Measurements from ENCODE around the gene BBS5.
A peak's percentile ranks its signal among the peaks of the same experiment; 100 is the strongest.
"Not testable (repeated sequence)": the region's sequence is repeated elsewhere in the genome, so short reads cannot be mapped to it uniquely, and the experiment has no call there.

BBS5 gene

DNA sequence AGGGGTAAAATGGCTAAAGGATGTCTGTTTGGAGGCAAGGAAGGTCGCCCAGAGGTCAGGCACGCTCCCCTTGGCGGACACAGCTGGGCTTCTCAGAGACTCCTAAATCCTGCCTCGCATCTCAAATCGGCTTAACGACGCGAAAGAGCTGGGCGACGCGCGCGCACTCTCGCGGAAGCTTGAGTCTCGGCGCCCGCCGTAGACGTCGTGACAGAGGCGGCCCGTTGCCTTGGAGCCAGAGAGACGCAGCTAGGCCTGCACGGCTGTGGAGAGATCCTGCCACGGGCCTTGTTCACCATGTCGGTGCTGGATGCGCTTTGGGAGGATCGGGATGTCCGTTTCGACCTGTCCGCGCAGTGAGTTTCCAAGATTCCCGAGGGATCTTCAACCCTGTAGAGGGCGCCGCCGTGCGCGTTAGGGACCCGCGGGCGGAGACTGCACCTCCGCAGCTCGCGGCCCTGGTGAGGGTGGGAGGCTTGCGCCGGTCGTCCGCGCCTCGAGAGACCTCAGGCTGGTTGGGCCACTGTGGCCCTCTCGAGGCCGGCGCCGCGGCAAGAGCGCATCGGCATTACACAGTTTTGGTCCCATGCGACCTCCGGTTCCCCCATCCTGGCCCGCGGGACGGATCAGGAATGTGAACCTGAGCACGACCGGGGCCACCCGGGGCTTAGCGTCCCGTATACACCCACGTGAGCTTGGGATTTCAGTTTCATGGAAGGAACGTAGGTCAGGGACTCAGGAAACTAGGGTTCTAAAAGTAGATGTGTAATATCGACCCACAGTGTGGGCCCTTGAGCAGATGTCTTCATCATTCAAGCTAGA, at the start of gene BBS5:
Gene BBS5, plus strand, starts transcription at position 238 of the 822 bp plus-strand sequence. Its CDS starts 60 bp downstream, at position 298.
- peak within 1 kb of the TSS; percentile 89 for H3K9ac ChIP-seq (ENCODE audit: low read depth, low read length)
- no peaks in the 10 kb centered on the region for H3K36me3 ChIP-seq (ENCODE audit: insufficient read depth, low read length)
- H3K9me3 ChIP-seq (ENCODE audit: control insufficient read depth, insufficient read depth, low read length), result no peaks in the 10 kb centered on the region
- H3K4me1 ChIP-seq (ENCODE audit: insufficient read depth, low read length), result 0 out of 2 replicates have a peak, but pooled peaks cover 3% of the 10 kb centered on the region

DNA sequence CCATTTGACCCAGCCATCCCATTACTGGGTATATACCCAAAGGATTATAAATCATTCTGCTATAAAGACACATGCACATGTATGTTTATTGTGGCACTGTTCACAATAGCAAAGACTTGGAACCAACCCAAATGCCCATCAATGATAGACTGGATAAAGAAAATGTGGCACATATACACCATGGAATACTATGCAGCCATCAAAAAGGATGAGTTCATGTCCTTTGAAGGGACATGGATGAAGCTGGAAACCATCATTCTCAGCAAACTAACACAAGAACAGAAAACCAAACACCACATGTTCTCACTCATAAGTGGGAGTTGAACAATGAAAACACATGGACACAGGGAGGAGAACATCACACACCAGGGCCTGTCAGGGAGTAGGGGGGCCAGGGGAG, 47.5 kb upstream of the BBS5 start:
- not testable (repeated sequence) for H3K36me3 ChIP-seq (ENCODE audit: insufficient read depth, low read length)

DNA sequence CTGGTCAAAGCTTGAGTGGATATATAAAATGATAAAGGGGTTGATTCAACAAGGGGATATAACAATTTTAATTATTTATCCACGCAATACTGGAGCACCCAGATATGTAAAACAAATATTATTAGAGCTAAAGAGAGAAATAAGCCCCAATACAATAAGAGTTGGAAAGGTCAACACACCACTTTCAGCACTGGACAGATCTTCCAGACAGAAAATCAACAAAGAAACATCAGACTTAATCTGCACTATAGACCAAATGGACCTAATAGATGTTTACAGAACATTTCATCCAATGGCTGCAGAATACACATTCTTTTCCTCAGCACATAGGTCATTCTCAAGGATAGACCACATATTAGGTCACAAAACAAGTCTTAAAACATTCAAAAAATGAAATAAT, 45.1 kb upstream of the BBS5 start:
- not testable (repeated sequence) for H3K36me3 ChIP-seq (ENCODE audit: insufficient read depth, low read length); H3K9ac ChIP-seq (ENCODE audit: low read depth, low read length); H3K4me1 ChIP-seq (ENCODE audit: insufficient read depth, low read length); H3K9me3 ChIP-seq (ENCODE audit: control insufficient read depth, insufficient read depth, low read length)

More for the DNA sequence above, 47.5 kb upstream of the BBS5 start:
- not testable (repeated sequence) for H3K4me1 ChIP-seq (ENCODE audit: insufficient read depth, low read length); H3K9me3 ChIP-seq (ENCODE audit: control insufficient read depth, insufficient read depth, low read length); H3K9ac ChIP-seq (ENCODE audit: low read depth, low read length)

DNA sequence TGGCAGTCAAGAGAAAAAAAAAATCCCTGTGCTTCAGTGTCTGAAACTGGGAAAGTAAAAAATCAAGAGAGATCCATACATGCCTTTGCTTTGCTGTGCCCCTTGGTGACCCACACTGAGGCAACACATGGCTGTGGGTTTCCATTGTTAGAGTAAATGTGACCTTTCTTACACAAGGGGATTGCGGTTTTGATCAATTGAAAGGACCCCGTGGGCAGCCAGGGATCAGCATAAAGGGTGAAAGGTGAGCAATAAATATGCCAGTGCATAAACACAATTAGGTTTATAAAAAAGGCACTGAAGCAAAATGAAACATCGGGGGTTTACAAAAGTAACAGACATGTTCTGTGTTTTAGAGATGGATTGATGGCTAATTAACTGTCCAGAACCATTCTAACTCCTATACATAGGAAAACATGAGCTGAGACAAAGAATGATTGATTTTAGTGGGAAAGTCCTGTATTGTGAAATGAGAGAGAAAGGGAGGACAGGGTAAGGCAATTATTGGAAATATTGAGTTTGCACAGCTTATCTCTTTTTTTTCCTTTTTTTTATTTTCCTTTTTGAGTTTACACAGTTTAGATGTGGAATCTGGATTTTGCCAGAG, 40.7 kb upstream of the BBS5 start:
- H3K4me1 ChIP-seq (ENCODE audit: insufficient read depth, low read length), result no peaks in the 10 kb centered on the region
- H3K9me3 ChIP-seq (ENCODE audit: control insufficient read depth, insufficient read depth, low read length), result no peaks in the 10 kb centered on the region
- H3K9ac ChIP-seq (ENCODE audit: low read depth, low read length), result no peak overlapping the region
- H3K36me3 ChIP-seq (ENCODE audit: insufficient read depth, low read length), result no peaks in the 10 kb centered on the region

DNA sequence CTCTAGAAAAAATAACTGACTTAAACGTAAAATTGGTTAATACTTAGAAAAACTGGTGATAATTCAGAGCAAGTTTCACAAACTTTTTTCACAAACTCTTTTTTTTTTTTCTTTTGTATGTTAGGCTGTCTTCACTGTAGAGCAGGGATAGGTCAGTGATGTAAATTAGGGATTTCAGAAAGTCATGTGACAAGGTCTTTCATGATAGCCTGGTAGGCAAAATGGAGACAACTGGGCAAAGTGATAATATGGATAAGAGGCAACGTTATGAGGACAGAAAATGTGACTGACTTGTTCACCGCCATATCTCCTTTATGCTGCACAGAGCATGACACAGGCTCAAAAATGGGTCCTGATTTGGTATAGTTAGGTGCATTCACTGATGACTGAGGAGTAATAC, 39.4 kb upstream of the BBS5 start:
- no peaks in the 10 kb centered on the region for H3K9me3 ChIP-seq (ENCODE audit: control insufficient read depth, insufficient read depth, low read length)

DNA sequence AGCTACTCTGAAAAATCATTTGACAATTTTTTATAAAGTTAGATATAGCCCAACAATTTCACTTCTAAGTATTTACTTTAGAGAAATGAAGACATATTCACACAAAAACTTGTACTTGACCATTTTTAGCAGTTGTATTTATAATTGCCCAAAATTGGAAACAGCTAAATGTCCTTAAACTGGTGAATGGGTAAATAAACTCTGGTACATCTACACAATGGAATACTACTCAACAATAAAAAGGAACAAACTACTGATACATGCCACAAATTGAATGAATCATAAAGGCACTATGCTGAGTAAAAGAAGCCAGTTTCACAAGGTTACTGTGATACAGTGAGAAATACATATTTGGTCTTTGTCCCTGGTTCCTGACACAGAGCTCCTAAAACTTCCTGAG, 32.8 kb upstream of the BBS5 start:
- Histone ChIP-seq H3K4me1 (ENCODE audit: insufficient read depth, low read length) (no peaks in the 10 kb centered on the region), H3K9me3 (ENCODE audit: control insufficient read depth, insufficient read depth, low read length) (no peaks in the 10 kb centered on the region), H3K9ac (ENCODE audit: low read depth, low read length) (no peak overlapping the region), H3K36me3 (ENCODE audit: insufficient read depth, low read length) (no peaks in the 10 kb centered on the region)

More for the DNA sequence above, 39.4 kb upstream of the BBS5 start:
- Histone ChIP-seq H3K9ac (ENCODE audit: low read depth, low read length) (no peak overlapping the region), H3K36me3 (ENCODE audit: insufficient read depth, low read length) (no peaks in the 10 kb centered on the region), H3K4me1 (ENCODE audit: insufficient read depth, low read length) (no peaks in the 10 kb centered on the region)

DNA sequence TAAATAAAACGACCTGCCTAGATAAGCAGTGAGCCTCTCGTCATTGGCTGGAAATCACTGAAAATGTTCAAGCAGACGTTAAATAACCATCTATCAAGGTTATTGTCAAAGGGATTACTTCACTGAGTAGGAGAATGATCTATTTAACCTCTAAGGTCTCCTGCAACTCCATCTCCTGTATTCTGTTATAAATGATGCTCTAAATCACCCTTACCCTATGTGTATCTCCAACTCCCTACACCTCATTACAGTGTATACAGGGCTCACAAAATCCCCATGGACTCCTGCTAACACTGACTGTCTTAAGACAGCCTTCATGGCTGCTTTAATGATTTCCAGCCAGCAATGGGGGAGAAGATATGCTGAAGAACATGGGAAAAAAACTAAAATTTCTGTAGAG, 31.0 kb upstream of the BBS5 start:
- Histone ChIP-seq H3K9ac (ENCODE audit: low read depth, low read length) (no peak overlapping the region), H3K36me3 (ENCODE audit: insufficient read depth, low read length) (no peaks in the 10 kb centered on the region), H3K9me3 (ENCODE audit: control insufficient read depth, insufficient read depth, low read length) (no peaks in the 10 kb centered on the region), H3K4me1 (ENCODE audit: insufficient read depth, low read length) (no peaks in the 10 kb centered on the region)

DNA sequence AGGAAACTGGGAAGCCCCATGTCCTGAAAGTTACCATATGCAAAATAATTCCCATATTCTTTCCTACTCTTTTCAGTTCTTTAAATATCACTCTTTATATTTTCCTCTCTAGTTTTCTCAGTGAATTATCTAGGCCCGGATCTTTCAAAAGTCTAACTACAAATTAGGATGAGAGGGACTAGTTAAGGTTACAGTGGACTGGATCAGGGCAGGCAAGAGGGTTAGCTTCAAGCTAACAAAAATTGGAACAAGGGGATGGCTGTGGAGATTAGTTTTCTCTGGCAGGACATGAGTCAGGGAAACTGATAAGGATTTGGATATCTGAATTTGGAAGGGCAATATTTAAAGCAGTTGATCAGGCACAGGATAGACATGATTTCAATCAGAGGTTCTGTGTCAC, 30.4 kb upstream of the BBS5 start:
- H3K9me3 ChIP-seq (ENCODE audit: control insufficient read depth, insufficient read depth, low read length), result no peaks in the 10 kb centered on the region
- H3K9ac ChIP-seq (ENCODE audit: low read depth, low read length), result no peak overlapping the region
- H3K36me3 ChIP-seq (ENCODE audit: insufficient read depth, low read length), result no peaks in the 10 kb centered on the region
- no peaks in the 10 kb centered on the region for H3K4me1 ChIP-seq (ENCODE audit: insufficient read depth, low read length)

DNA sequence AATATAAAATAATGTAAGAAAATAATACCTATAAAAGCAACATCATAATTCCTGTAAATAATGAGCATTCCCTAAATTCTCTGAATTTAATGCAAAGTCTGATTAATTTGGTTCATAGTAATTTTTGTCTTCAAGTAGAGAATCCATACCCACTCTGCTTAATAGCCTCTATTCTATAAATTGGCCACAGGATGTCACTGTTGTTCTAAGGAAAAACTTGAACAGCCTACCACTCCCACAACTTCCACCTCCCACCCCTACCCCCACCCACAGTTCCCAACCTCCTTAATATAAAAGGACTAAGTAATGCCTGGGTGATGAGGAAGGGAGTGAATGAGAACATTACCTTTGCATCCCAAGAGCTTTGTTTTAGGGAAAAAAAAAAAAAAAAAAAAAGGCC, 27.2 kb upstream of the BBS5 start:
- Histone ChIP-seq H3K4me1 (ENCODE audit: insufficient read depth, low read length) (no peaks in the 10 kb centered on the region), H3K9ac (ENCODE audit: low read depth, low read length) (no peak overlapping the region), H3K36me3 (ENCODE audit: insufficient read depth, low read length) (no peaks in the 10 kb centered on the region), H3K9me3 (ENCODE audit: control insufficient read depth, insufficient read depth, low read length) (no peaks in the 10 kb centered on the region)

DNA sequence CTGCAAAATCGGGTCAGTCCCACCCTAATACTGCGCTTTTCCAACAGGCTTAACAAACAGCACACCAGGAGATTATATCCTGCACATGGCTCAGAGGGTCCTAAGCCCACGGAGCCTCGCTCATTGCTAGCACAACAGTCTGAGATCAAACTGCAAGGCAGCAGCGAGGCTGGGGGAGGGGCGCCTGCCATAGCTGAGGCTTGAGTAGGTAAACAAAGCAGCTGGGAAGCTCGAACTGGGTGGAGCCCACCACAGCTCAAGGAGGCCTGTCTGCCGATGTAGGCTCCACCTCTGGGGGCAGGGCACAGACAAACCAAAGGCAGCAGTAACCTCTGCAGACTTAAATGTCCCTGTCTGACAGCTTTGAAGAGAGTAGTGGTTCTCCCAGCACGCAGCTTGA, 26.2 kb upstream of the BBS5 start:
- H3K9ac ChIP-seq (ENCODE audit: low read depth, low read length); H3K4me1 ChIP-seq (ENCODE audit: insufficient read depth, low read length); H3K9me3 ChIP-seq (ENCODE audit: control insufficient read depth, insufficient read depth, low read length); H3K36me3 ChIP-seq (ENCODE audit: insufficient read depth, low read length): not testable (repeated sequence)

DNA sequence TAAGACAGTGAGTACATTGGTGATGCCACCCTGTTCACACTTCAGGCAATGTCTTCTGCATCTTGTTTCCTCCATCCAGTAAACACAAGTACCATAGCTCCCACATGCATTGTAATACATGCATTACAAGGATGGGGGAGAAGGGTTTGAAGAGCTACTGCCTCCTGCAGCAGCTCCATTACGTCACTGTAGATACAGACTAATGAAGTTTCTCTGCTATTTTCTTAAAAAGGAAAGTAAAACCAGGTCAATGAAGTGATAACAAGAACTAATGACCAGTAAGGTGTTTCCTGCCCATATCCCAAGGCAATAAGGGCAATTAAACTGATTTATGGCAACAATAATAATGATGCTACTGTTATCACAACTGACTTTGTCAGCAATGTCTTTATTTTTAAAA, 18.2 kb upstream of the BBS5 start:
- Histone ChIP-seq H3K36me3 (ENCODE audit: insufficient read depth, low read length) (no peaks in the 10 kb centered on the region), H3K9ac (ENCODE audit: low read depth, low read length) (no peak overlapping the region), H3K4me1 (ENCODE audit: insufficient read depth, low read length) (no peaks in the 10 kb centered on the region), H3K9me3 (ENCODE audit: control insufficient read depth, insufficient read depth, low read length) (no peaks in the 10 kb centered on the region; the same call in 1 of the 2 replicates)

DNA sequence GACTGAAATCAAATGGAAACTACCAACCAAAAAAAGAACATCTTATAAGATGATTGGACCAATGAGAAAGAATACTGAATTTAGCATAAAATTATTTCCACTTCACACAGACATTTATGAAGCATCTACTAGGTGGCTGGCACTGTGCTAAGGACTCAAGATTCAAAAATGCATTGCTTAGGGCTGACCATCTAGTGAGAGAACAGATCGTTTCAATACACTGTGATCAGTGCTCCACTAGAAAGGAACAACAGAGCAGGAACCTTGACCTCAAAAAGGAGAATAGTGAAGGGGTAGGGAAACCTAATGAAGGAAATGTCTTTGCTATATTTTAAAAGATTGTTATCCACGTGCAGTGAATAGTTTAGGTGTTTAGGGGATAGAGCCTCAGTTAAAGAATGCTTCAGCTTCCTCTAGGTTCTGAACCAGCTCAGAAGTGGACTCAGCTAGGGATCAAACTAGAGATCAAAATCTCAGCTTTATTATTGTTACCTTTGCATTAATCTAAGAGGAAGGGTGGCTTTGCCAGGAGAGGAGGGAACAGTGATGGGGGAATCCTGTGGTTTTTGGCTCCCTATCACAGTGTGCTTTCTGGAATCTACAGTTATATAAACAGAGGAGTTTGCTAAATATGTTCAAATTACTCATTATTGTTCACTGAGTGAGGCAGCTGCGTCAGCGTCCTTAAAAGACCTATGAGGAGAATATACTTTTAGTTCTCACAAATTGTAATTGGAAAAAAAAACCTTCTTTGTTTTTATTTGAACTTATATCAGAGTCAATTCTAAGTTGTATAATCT, 16.2 kb upstream of the BBS5 start:
- Histone ChIP-seq H3K9ac (ENCODE audit: low read depth, low read length) (no peak overlapping the region), H3K36me3 (ENCODE audit: insufficient read depth, low read length) (no peaks in the 10 kb centered on the region), H3K4me1 (ENCODE audit: insufficient read depth, low read length) (no peaks in the 10 kb centered on the region), H3K9me3 (ENCODE audit: control insufficient read depth, insufficient read depth, low read length) (no peaks in the 10 kb centered on the region; the same call in 1 of the 2 replicates)

DNA sequence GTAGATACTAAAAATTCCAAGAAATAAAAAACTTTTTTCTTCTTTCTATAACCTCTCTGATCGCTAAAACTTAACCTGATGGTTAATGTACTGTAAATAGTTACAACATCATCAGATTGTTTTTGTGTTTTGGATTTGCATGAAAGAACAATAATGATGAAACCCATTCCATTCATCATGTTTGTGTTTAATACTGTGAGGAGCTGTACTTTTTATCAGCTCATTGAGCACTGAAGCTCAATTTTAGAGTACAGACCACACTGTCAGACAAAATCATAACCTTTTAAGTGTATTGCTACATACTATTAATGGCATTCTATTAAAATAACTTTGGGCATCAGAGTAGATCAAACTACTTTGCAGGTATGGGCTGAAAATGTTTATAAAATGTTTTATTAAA, 14.8 kb upstream of the BBS5 start:
- Histone ChIP-seq H3K4me1 (ENCODE audit: insufficient read depth, low read length) (no peaks in the 10 kb centered on the region), H3K9me3 (ENCODE audit: control insufficient read depth, insufficient read depth, low read length) (no peaks in the 10 kb centered on the region), H3K9ac (ENCODE audit: low read depth, low read length) (no peak overlapping the region), H3K36me3 (ENCODE audit: insufficient read depth, low read length) (no peaks in the 10 kb centered on the region)

DNA sequence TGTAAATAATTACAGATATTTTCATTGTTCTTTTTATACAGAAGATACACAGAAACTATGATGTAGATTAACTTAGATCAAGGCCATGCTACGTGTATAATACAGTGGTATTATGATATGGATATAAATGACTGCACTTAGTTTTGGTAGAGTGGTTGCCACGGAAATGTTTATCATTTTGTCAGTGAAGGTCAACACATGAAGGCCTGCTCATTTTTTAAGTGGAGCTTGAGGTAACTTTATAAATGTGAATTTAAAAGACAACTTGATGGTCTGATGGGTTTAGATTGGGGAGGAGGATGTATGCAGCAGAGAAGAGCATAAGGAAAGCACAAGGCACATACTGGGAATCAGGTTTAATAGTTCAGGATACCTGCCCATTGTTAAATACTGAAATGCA, 14.4 kb upstream of the BBS5 start:
- no peaks in the 10 kb centered on the region for H3K9me3 ChIP-seq (ENCODE audit: control insufficient read depth, insufficient read depth, low read length)
- H3K9ac ChIP-seq (ENCODE audit: low read depth, low read length), result no peak overlapping the region
- no peaks in the 10 kb centered on the region for H3K36me3 ChIP-seq (ENCODE audit: insufficient read depth, low read length)
- H3K4me1 ChIP-seq (ENCODE audit: insufficient read depth, low read length), result no peaks in the 10 kb centered on the region

DNA sequence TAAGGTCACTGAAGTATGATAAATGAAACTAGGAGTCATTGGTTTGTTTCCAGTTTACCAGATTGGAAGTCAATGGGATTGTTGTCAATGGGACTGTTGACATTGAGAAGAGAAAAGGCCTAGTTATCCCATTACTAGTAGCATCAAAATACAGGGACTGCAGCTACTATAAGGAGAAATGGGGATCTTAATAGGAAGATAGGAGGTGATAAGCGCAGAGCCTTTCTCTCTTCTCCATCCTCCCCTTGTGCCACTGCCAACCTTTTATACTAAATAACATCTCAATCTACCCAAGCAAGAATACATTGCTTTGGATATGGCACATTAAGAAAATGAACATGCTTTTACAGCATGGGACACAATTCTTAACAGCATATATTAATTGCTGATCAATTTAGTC, 10.5 kb upstream of the BBS5 start:
- Histone ChIP-seq H3K36me3 (ENCODE audit: insufficient read depth, low read length) (no peaks in the 10 kb centered on the region), H3K9me3 (ENCODE audit: control insufficient read depth, insufficient read depth, low read length) (no peaks in the 10 kb centered on the region), H3K4me1 (ENCODE audit: insufficient read depth, low read length) (no peaks in the 10 kb centered on the region), H3K9ac (ENCODE audit: low read depth, low read length) (no peak overlapping the region)

All from ES-I3 (cell line).